SJSA1 (cell line): Measurements from ENCODE around the gene CYB561D2. TPM values are rescaled to one million over a fixed set of nuclear protein-coding genes. Genes with fewer than 3 reads are reported as not detected.
A peak's percentile ranks its signal among the peaks of the same experiment; 100 is the strongest.

Source experiments
- DNase-seq, 2 experiments: peaks; one replicate each; pipeline ENCODE4 v3.0.0-alpha.2; 2015 to 2020; ENCODE audit warnings: low spot score in 2 of 2, low read depth in 1 of 2
- H3K27ac ChIP-seq: fragments of 250-450 bp; sonication (Bioruptor Pico); 2 replicates; pipeline ENCODE4 v1.5.1; 2020; ENCODE audit warnings: mild to moderate bottlenecking, moderate library complexity
- H3K27me3 ChIP-seq: fragments of 250-450 bp; sonication (Bioruptor Pico); replicated peaks from 2 replicates; pipeline ENCODE4 v1.5.1; 2020; ENCODE audit warnings: mild to moderate bottlenecking, moderate library complexity
- H3K36me3 ChIP-seq: fragments of 250-450 bp; sonication (Bioruptor Pico); 2 replicates; pipeline ENCODE4 v1.5.1; 2020; ENCODE audit warnings: mild to moderate bottlenecking
- H3K4me1 ChIP-seq: fragments of 250-450 bp; sonication (Bioruptor Pico); replicated peaks from 2 replicates; pipeline ENCODE4 v1.6.1; 2021; ENCODE audit warnings: mild to moderate bottlenecking
- H3K4me3 ChIP-seq: fragments of 250-450 bp; sonication (Bioruptor Pico); 2 replicates; pipeline ENCODE4 v1.5.1; 2020; ENCODE audit warnings: mild to moderate bottlenecking
- H3K9me3 ChIP-seq: fragments of 250-450 bp; sonication (Bioruptor Pico); replicated peaks from 2 replicates; pipeline ENCODE4 v1.5.1; 2020; ENCODE audit warnings: mild to moderate bottlenecking
- total RNA-seq: library from RNA; depleted of rRNA; stranded (reverse); fragments of >200 nt; shearing (Covaris generic); gene quantifications from 2 replicates; pipeline ENCODE4 v1.2.3, GENCODE V29; 2014

CYB561D2 gene
- total RNA-seq, 1 experiment from 2014 or later = 13.7 TPM

GRCh38 chr3:50341996-50342650 lies 8.5 kb upstream of the CYB561D2 start:
- Histone ChIP-seq H3K36me3 (peaks cover under 1% of the 10 kb centered on the region), H3K27ac (no peak overlapping the region), H3K27me3 (no peaks in the 10 kb centered on the region), H3K4me1 (peaks cover 17% of the 10 kb centered on the region), H3K9me3 (no peaks in the 10 kb centered on the region), H3K4me3 (no peak overlapping the region)
- no peak for DNase-seq

GRCh38 chr3:50342813-50343633 lies 7.6 kb upstream of the CYB561D2 start:
- Histone ChIP-seq H3K27ac (no peak overlapping the region), H3K36me3 (0 out of 2 replicates have a peak, but pooled peaks cover 5% of the 10 kb centered on the region), H3K27me3 (no peaks in the 10 kb centered on the region), H3K4me3 (no peak overlapping the region), H3K9me3 (no peaks in the 10 kb centered on the region), H3K4me1 (peaks cover 12% of the 10 kb centered on the region)
- no peak for DNase-seq

DNA sequence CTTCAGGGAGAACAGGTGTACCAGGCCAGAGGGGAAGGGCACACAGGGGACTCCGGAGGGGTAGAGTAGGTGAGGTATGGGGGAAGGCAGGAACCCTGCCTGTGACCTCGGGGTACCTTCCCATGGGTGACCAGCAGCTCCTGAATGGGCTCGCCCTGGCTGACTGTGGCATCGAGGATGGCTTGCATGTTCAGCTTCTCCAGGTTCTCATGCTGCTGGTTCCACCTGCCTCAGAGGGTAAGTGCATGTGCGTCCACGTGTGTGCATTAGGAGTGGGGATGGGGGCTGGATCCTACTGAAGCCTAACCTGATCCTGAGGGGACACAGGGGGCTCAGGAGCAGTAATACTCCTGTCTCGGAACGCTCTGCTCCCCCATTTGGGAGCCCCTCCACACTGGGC lies 5.7 kb upstream of the CYB561D2 start:
- Histone ChIP-seq H3K27ac (no peak overlapping the region), H3K4me3 (no peak overlapping the region), H3K27me3 (no peaks in the 10 kb centered on the region), H3K9me3 (no peaks in the 10 kb centered on the region), H3K4me1 (peaks cover 13% of the 10 kb centered on the region), H3K36me3 (0 out of 2 replicates have a peak, but pooled peaks cover 6% of the 10 kb centered on the region)
- DNase-seq = no peak

GRCh38 chr3:50345586-50346234 lies 5.0 kb upstream of the CYB561D2 start, which contains the start of gene ZMYND10:
ZMYND10 (minus strand) TSS chr3:50345732; CDS start chr3:50345579, 153 bp downstream.
- H3K4me1 ChIP-seq = peaks cover 18% of the 10 kb centered on the region
- H3K4me3 ChIP-seq = peak within 1 kb of the TSS; percentile 26
- no peak within 1 kb of the TSS for H3K27ac ChIP-seq
- no peaks in the 10 kb centered on the region for H3K27me3 ChIP-seq
- H3K9me3 ChIP-seq = no peaks in the 10 kb centered on the region
- H3K36me3 ChIP-seq = peaks cover 6% of the 10 kb centered on the region; the same call in 1 of the 2 replicates
- DNase-seq = peak; percentile 34 to 68

DNA sequence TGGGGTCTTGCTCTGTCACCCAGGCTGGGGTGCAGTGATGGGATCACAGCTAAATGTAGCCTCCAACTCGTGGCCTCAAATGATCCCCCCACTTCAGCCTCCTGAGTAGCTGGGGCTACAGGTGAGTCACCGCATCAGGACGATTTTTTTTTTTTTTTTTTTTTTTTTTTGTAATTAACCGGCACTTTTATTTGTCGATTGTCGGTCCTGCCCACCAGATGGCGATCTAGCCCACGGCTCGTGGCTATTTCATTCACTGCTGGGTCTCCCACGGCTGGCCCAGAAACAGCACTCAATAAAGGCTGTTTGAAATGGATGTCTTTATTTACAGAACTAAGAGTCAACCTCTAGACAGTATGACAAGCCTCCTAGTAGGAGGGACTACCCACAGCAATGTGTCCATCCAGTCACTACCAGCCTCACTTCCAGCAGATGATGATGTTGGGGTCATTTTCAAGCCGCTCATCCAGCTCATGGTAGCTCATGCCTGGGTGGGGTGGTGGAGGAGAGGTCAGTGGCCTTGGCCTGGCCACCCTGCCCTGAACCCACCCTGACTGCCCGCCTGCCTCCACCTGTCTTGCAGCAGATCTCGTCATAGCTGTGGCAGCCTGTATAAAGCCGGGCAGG lies 3.4 kb upstream of the CYB561D2 start:
- no peak overlapping the region for H3K27ac ChIP-seq
- no peaks in the 10 kb centered on the region for H3K9me3 ChIP-seq
- H3K4me1 ChIP-seq = peaks cover 27% of the 10 kb centered on the region
- peaks cover 17% of the 10 kb centered on the region for H3K36me3 ChIP-seq
- no peaks in the 10 kb centered on the region for H3K27me3 ChIP-seq
- H3K4me3 ChIP-seq = no peak overlapping the region
- DNase-seq = peak; percentile 60 to 67

DNA sequence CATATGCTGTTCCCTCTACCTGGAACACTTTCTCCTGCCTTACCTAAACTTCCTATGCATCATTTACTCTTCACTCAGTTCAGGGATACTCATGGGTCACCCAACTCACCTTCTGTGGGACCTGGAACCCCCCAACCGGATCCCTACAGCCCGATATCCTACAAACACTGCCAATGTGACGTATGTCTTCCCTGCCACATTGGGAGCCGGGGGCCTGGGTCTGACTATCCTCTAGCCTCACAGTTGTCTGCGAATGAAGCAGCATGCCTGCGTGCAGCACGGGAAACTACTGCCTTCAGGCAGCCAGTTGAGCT lies 492 bp upstream of the CYB561D2 start:
- H3K36me3 ChIP-seq = peaks cover 42% of the 10 kb centered on the region
- H3K27me3 ChIP-seq = no peaks in the 10 kb centered on the region
- no peak overlapping the region for H3K27ac ChIP-seq
- peaks cover 27% of the 10 kb centered on the region for H3K4me1 ChIP-seq
- no peaks in the 10 kb centered on the region for H3K9me3 ChIP-seq
- no peak for DNase-seq
- H3K4me3 ChIP-seq = peak overlapping the region; percentile 75

- Histone ChIP-seq H3K27ac (no peak overlapping the region), H3K27me3 (no peaks in the 10 kb centered on the region), H3K4me1 (peaks cover 23% of the 10 kb centered on the region), H3K9me3 (no peaks in the 10 kb centered on the region), H3K4me3 (peak overlapping the region; percentile 75), H3K36me3 (peaks cover 53% of the 10 kb centered on the region)
- DNase-seq = no peak
Observed at GRCh38 chr3:50351323-50351697, 648 bp downstream of the CYB561D2 start.

GRCh38 chr3:50352781-50353180 lies 2.1 kb downstream of the CYB561D2 start:
- H3K27ac ChIP-seq = no peak overlapping the region
- no peaks in the 10 kb centered on the region for H3K27me3 ChIP-seq
- H3K9me3 ChIP-seq = no peaks in the 10 kb centered on the region
- no peak for DNase-seq
- peaks cover 65% of the 10 kb centered on the region for H3K36me3 ChIP-seq
- H3K4me3 ChIP-seq = no peak overlapping the region
- peaks cover 37% of the 10 kb centered on the region for H3K4me1 ChIP-seq

GRCh38 chr3:50353245-50354004 lies 2.8 kb downstream of the CYB561D2 start:
- Histone ChIP-seq H3K27me3 (no peaks in the 10 kb centered on the region), H3K27ac (no peak overlapping the region), H3K9me3 (no peaks in the 10 kb centered on the region), H3K4me3 (no peak overlapping the region), H3K36me3 (peaks cover 68% of the 10 kb centered on the region), H3K4me1 (peaks cover 44% of the 10 kb centered on the region)
- no peak for DNase-seq

DNA sequence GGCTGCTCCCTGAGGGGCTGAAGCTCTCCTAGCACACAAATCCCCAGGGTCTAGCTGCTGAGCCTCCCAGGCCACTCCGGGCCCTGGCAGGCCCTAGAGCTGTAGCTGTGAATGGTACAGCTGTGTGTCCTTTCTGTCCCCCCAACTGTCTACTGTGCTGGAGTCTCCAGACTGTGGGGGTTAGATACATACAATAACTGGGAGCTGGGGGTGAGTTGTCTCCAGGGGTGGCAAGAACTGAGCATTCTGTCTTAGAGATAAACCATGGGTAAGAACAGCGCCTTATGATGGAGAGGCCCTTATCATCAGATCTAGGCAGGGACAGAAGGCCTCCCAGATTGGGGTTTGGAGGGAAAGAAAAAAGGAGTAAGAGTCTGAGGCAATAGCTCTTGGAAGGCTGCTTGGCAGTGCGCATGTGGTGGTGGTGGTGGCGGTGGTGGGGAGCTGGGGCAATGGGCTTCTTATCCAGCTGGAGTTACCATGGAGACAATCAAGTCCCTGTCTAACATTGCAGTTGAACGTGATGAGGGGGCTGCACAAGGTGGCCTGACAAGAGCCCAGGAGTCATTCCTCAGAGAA lies 3.6 kb downstream of the CYB561D2 start:
- DNase-seq = no peak
- H3K27me3 ChIP-seq = no peaks in the 10 kb centered on the region
- H3K27ac ChIP-seq = no peak overlapping the region
- no peaks in the 10 kb centered on the region for H3K9me3 ChIP-seq
- peaks cover 76% of the 10 kb centered on the region for H3K36me3 ChIP-seq
- H3K4me1 ChIP-seq = peaks cover 48% of the 10 kb centered on the region
- H3K4me3 ChIP-seq = no peak overlapping the region

DNA sequence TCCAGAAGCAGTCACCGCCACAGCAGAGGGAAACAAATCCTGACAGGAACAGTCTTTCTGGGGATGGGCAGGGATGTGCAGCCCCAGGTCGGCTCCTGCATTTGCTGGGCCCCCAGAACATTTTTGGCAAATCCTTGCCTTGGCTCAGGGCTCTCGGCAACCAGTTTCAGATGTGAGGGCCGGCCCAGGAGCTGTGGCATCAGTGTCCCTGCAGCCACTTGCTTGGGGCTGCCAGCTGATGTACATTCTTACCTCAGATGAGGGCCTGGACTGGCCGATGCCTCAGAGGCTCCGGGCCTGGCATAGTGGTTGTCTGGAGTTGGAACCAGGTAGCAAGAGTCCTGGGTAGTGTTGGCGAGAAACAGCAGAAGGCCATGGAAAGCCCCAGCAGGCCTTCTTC lies 4.2 kb downstream of the CYB561D2 start:
- peaks cover 76% of the 10 kb centered on the region for H3K36me3 ChIP-seq
- peaks cover 48% of the 10 kb centered on the region for H3K4me1 ChIP-seq
- H3K4me3 ChIP-seq = no peak overlapping the region
- no peak for DNase-seq
- H3K27ac ChIP-seq = no peak overlapping the region
- no peaks in the 10 kb centered on the region for H3K9me3 ChIP-seq
- H3K27me3 ChIP-seq = no peaks in the 10 kb centered on the region

- no peak overlapping the region for H3K27ac ChIP-seq
- H3K4me1 ChIP-seq = peaks cover 40% of the 10 kb centered on the region
Observed at GRCh38 chr3:50355829-50356552, 5.3 kb downstream of the CYB561D2 start.

More at GRCh38 chr3:50355829-50356552, 5.3 kb downstream of the CYB561D2 start:
- DNase-seq = no peak
- H3K27me3 ChIP-seq = no peaks in the 10 kb centered on the region
- H3K36me3 ChIP-seq = peaks cover 76% of the 10 kb centered on the region
- no peaks in the 10 kb centered on the region for H3K9me3 ChIP-seq
- H3K4me3 ChIP-seq = no peak overlapping the region
